Stimulated activated CD8-positive, alpha-beta memory T cell treated with anti-CD3 and anti-CD28 coated beads, Interleukin-4, amount 100 ng/mL, for 1 hour (primary cell): Measurements from ENCODE around the gene CCNB1IP1.
"Not testable (repeated sequence)": the region's sequence is repeated elsewhere in the genome, so short reads cannot be mapped to it uniquely, and the experiment has no call there.

ENCODE experiments used
- DNase-seq, 2 donors: peaks; one replicate each; pipeline ENCODE4 v3.0.0-alpha.2; 2020; ENCODE audit warnings: low read depth in 2 of 2, low spot score in 1 of 2

The CCNB1IP1 gene

DNA sequence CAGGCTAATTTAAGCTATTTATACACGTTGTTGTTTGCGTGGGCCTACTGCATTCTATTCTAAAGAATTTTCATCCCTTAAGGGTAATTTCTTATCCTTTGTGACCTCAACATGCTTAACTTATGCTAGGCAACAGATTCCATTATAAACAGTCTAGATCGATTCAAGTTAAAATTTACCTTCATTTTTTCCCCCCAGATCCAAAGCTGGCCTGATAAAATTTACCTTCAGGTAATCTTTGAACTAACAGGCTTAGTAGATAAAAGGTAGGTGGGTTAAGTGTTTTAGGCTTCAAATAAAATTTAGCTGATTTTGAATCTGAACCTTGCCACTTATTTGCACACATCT, 389 bp upstream of the CCNB1IP1 start:
- DNase-seq, result no peak

DNA sequence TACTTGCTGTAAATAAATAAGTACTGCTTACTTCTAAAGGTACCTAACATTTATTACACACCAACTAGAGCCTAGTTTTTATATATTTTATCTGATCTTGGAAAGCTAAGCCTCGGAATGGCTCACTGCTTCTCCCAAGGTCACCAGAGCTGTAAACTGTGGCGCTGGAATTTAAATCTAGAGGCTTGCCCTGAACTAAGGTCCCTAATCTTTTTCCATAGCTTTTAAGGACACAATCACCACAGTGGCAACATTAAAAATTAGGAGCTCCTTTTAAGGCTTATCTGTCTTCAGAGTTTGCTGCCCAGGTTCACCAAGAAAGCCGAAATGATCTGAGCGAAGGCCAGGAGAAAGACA, 670 bp downstream of the CCNB1IP1 start:
- no peak for DNase-seq

DNA sequence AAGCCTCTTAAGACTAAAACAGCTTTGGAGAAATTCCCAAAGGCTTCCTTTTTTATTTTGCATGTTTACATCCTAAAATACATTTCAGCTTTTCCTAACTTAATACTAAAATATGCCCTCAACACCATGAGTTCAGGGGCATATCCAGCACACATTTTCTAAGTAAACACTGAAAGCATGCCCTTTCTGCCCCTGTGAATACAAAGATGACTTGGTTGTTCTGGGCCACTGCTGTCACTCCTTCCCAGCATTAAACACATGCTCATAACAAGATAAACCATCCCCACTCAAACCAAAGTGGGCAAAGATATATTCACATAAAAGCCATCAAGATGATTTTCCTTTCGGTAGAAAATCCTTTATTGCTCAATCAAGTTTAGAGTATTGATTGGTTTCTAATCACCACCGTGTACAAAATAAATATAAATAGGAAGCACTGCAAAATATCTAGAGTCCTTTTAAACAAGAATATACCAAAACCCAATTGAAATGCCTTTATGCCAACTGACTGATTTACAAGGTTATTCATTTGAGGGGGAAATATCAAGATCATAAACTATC, 1.9 kb downstream of the CCNB1IP1 start:
- no peak for DNase-seq

DNA sequence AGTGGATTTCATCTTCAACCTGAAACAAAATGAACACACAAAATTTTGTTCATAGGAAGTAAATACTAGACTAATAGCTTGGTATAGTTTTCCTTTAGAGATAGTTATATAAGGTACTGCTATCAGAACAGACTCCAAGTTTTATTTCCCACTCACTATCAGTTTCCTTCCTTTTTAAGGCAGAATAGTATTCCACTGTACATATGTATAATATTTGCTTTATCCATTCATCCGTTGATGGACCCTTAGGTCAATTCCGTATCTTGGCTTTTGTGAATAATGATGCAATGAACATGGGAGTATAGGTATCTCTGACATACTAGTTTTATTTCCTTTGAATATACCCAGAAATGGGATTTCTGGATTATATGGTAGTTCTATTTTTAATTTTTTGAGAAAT, 3.7 kb downstream of the CCNB1IP1 start:
- DNase-seq, result no peak

DNA sequence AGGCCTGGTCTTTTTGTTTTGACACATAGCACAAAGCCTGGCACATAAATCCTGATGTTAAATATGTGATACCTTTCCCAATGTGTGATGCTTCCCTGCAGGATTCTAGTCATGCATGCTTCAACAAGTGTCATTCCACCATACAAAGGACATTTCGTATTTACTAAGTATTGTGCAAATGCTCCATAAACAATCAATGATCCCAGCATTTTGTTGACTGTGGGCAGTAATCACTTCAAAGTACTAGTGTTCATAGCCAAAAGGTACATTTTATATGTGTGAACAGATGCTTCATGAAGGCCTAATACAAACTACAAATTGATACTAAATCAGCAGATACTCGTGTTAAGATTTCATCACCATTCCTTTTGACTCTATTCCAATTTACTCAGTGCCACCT, 4.4 kb downstream of the CCNB1IP1 start:
- no peak for DNase-seq

DNA sequence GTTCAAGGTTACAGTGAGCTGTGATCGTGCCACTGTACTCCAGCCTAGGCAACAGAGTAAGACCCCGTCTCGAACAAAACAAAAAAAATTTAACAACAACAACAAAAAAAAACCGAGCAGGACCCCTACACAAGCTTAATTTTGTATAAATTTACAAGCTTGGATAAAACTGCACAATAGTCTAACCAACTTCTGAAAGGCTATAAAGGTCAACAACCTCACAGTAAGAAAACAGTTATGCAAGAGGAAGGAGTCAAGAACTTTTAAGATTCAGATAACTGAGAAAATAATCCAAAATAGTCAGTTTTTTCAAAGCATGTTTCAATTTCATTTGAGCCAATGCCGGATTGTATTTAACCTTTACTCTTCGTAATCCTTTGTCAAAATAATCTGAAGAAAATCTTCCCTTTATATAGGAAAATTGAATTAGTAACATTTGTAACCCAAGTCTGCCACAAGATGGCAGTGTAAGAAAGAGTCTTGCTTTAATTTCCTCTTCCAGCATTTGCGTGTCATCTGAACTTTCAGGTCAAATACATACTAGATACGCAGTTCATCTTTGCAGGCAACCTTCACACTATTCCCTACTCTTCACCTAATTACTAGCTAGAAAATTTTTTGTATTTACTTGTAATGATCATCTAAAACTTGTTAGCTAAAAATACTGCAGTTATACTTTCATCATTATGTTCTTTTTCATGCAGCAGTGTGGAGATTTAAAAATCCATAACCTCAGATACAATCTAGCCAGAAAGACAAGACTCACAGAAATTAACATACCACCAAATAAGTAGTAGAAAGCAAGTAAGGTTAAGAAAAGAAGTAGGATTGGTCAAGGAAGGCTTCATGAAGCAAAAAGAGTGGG, 5.8 kb downstream of the CCNB1IP1 start:
- no peak for DNase-seq

DNA sequence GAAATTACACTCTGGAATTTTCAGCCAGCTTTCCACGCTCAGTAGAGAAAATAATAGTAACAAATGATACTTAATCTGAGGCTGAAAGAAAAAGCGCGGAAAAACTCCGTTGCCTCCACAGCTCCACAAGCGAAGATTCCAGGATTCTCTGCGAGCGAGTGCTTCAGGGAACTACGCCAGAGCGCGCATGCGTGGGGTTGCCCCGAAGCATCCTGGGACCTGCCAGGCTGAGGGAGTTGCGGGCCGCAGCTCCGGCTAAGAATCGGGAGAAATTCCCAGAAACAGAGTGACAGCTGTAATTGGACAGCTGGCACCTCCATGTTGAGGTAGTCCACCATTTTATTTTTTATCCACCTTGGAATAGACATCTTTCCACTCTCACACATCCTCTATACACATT, 15.4 kb downstream of the CCNB1IP1 start:
- DNase-seq, result no peak

DNA sequence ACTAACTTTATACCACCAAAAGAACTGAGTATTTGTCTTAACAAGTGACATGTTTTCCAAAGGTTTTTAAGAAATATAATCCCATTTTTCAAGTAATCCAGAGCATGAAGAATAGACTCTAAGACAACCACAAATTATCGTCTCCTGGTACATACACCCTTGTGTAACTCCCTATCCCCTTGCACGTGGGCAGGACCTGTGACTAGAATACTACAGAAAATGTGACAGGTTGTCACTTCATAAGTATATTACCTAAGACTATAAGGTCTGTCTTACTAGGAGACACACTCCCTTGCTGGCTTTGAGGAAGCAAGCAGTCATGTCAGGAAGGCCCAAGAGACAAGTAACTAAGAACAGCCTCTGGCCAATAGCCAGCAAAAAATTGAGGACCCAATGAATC, 19.1 kb downstream of the CCNB1IP1 start:
- DNase-seq, result no peak

DNA sequence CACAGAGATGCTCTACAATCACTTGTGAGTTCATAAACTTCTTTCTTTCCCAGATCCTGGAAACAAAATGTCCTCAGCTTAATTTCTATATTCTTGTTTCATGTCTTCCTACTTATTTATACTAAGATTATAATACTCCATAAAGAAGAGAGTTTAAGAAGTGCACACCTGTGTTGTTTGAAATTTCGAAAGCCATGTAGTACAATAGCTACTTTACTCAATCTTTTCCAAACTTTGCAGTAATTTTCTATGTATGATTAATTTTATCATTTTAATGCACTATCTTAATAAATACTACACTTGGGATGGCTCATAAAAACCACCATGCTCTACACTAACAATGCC, 27.0 kb downstream of the CCNB1IP1 start:
- DNase-seq, result no peak

DNA sequence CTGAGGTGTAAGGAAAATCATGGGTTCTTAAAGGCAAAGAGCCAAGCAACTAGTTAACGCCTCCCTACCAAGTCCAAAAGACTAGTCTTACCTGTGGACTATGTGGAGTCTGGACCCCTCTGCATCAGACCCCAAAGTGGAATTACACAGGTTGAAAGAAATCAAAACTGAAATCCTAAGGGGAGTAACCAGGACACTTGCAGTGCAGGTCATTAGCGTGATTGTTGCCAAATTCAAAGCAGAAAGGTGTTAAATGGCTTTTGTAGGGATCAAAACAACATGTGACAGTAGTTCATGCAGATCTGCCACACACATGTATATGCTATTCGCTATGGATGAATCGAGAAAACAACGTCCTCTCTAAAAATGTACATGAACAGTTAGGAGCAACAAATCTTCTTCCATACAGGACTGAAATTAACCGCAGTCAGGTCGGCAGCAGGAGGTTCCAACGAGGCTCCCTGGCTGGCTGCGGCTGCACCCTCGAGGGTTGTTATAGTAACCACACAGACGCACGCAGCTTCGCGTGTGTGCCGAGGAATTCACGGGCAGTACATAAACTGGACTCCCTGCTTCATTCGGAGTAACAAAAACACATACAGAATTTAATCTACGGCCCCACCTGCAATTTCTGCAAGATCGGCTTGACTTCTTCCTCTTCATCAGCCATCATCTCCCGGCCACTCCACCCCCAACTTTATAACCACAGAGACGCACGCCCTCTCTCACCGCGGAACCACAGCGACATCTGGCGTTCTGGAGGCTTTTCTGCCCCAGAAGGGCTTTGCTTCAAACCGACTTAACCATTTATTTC, 27.6 kb downstream of the CCNB1IP1 start, which contains the start of gene TTC5:
TTC5 (minus strand) TSS at position 687 of the 814 bp plus-strand sequence; CDS start at position 673, 14 bp downstream.
- peak; percentile 84 for DNase-seq

DNA sequence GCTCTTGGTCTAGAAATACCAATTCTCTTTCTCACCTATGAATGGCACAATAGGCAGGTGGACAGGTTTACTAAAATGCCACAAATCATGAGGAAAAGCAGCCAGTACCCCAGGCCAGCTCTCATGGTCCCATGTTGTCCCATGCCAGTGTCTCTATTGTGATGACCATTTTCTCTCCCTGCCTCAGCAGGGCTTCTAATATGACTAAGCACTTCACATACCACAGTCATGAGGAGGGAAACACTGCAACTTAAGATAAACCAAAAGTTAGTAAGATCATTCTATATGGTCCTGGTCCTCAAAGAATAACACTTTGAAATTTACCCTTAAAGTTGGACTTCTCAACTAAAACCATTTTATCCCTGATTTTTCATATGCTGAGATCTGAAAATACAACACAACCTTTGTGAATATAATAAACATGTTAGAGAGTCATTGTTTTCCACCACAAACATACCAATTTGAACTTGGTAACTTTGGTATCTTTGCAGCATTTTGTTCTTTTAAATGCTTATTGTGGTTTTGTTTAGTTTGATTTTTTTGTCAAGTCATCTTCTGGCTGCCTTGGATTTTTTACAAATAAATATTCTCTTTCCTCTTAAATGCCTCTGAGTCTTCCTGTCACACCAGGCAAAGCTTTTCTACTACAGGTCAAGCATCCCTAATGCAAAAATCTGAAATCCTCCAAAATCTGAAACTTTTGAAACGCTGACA, 30.9 kb downstream of the CCNB1IP1 start:
- no peak for DNase-seq

DNA sequence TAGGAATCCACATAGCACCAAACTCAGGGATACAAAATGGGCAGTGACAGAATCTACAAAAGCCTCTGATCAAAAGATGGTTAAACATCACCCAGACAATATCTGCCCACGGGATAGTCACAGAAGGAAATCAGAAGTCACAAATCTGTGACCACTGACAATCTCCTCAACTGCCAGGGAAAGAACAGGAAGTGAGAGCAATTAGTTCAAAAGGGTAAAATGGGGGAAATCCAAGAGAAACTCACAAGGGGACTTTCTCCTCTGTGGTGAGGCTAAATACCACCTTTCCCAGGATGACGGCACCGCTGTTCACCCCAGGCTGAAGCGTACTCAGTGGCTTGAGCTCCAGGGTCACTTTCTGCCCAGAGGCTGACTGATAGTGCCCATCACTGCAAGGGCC, 38.0 kb downstream of the CCNB1IP1 start:
- DNase-seq, result no peak

DNA sequence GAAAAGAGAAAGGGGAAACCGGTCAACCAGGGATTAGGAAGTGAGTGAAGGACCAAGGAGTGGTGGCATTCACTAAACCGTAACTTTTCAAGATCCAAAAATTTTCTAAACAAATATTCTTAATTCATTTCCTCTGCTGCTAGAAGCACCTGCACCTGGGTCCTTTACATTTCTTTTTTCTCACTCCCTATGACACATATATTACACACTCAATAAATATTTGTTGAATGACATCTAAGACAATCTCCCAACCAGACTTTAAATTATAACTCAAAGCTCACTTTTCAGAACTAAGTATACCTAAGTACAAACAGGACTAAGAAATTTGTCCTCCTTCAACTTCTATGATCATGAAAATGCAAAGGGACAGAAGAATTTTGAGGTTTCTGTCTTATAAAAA, 38.4 kb downstream of the CCNB1IP1 start:
- DNase-seq, result no peak

DNA sequence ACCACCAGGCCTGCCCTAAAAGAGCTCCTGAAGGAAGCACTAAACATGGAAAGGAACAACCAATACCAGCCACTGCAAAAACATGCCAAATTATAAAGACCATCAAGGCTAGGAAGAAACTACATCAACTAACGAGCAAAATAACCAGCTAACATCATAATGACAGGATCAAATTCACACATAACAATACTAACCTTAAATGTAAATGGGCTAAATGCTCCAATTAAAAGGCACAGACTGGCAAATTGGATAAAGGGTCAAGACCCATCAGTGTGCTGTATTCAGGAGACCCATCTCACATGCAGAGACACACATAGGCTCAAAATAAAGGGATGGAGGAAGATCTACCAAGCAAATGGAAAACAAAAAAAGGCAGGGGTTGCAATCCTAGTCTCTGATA, 51.1 kb downstream of the CCNB1IP1 start:
- DNase-seq, result not testable (repeated sequence)

DNA sequence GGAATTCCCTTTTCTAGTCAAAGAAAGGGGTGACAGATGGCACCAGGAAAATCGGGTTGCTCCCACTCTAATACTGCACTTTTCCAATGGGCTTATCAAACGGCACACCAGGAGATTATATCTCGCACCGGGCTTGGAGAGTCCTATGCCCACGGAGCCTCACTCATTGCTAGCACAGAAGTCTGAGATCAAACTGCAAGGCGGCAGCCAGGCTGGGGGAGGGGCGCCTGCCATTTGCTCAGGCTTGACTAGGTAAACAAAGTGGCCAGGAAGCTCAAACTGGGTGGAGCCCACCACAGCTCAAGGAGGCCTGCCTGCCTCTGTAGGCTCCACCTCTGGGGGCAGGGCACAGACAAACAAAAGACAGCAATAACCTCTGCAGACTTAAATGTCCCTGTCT, 52.8 kb downstream of the CCNB1IP1 start:
- not testable (repeated sequence) for DNase-seq

DNA sequence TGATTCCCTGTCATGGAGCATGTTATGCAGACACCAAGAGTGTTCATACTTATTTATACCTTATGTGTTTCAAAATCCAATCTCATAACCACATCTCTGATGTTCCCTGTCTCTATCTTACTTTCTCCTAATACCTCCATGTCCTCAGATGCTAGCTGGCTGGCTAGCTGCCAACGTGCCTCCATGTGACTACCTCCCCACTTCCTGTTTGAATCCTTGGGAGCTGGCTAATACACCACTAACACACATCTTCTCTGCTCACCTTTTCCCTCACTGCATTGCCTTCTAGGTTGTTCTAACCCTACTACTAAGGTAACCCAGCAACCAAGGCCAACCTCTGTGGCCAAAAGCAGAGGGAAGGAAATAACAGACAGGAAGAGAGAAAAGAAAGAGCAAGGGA, 54.7 kb downstream of the CCNB1IP1 start:
- DNase-seq, result no peak

DNA sequence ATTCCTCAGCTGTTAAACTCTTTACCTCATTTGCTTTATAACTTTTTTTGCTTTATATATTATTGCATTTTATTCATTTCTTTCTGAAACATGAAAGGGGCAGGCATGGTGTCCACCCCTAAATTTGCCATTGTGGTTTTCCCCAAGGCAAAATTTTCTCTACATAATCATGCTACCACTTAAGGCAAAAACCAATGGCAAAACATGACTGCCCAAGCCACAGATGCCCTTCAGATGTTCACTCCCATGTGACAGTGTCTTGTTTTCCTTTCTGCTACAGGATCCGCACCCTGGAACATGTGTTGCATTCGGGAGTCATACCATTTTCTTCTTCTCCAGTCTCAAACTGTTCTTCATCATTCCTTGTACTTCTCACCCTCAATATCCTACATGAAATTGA, 55.7 kb downstream of the CCNB1IP1 start:
- no peak for DNase-seq

DNA sequence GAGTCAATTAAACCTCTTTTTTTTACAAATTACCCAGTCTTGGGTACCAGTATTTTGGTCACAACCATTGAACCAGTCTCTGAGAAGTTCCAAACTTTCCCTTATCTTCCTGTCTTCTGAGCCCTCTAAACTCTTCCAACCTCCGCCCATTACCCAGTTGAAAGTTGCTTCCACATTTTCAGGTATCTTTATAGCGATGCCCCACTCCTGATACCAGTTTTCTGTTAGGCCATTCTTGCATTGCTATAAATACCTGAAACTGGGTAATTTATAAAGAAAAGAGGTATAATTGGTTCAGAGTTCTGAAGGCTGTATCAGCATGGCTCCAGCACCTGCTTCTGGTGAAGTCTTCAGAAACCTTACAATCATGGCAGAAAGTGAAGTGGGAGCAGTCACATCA, 59.0 kb downstream of the CCNB1IP1 start:
- no peak for DNase-seq

DNA sequence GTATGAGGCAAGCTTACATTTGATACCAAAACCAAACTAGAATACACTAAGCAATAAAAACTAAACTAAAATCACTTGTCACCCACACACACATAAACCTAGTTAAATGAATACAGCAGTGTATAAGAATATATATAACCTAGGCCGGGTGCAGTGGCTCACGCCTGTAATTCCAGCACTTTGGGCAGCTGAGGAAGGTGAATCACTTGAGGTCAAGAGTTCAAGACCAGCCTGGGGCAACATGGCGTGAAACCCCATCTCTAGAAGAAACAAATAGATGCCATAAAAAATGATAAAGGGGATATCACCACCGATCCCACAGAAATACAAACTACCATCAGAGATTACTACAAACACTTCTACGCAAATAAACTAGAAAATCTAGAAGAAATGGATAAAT, 68.7 kb downstream of the CCNB1IP1 start:
- DNase-seq, result not testable (repeated sequence)

DNA sequence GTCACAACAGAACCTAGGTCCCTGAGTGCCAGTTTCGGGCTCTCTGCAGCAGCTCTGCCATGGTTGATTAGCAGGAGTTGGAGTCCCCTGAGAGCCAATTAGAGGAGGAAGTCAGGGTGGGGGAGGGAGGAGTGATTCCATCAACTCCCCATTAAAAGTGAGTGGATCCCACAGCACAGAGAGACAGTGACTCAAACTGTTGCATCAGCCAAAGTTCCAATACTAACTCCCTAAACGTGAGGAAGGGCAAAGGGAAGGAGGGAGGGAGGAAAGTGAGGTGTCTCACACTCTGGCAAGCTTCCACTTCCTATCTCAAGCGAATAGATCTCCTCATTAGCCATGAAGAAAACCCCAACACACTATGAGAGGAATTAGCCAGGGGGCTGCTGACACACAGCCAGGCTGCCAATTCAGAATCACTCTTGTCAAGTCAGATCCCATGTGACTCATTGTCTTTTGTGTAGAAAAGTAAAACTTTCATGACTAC, 70.4 kb downstream of the CCNB1IP1 start:
- DNase-seq, result no peak
